Neuron (in vitro differentiated cells): ENCODE measurements around the gene PRKCI.

Source experiments
- H2AFZ ChIP-seq: one replicate; pipeline ENCODE4 v1.6.1; 2013; ENCODE audit warnings: low read depth, mild to moderate bottlenecking, inconsistent platforms, low read length, moderate library complexity
- H3K27me3 ChIP-seq: one replicate; pipeline ENCODE4 v1.6.1; 2013; ENCODE audit warnings: low read length; ENCODE audit not compliant: insufficient read depth
- H3K36me3 ChIP-seq: one replicate; pipeline ENCODE4 v1.6.1; 2013; ENCODE audit warnings: low read length; ENCODE audit not compliant: insufficient read depth
- H3K4me1 ChIP-seq: one replicate; pipeline ENCODE4 v1.6.1; 2013; ENCODE audit warnings: low read length; ENCODE audit not compliant: insufficient read depth
- H3K4me3 ChIP-seq: 2 replicates; pipeline ENCODE4 v1.5.1; 2013; ENCODE audit warnings: mild to moderate bottlenecking, low read length, moderate library complexity
- H3K9me3 ChIP-seq: one replicate; pipeline ENCODE4 v1.6.1; 2013; ENCODE audit warnings: low read length

PRKCI gene

GRCh38 chr3:170346481-170347392 lies 124.5 kb downstream of the PRKCI start:
- Histone ChIP-seq H3K4me3 (no peak overlapping the region), H2AFZ (no peak overlapping the region), H3K36me3 (no peaks in the 10 kb centered on the region), H3K9me3 (no peaks in the 10 kb centered on the region), H3K27me3 (no peaks in the 10 kb centered on the region), H3K4me1 (no peaks in the 10 kb centered on the region)

- peaks cover 16% of the 10 kb centered on the region for H3K4me1 ChIP-seq
- H3K36me3 ChIP-seq: no peaks in the 10 kb centered on the region
- no peak overlapping the region for H3K4me3 ChIP-seq
- H3K9me3 ChIP-seq: no peaks in the 10 kb centered on the region
- no peak overlapping the region for H2AFZ ChIP-seq
- H3K27me3 ChIP-seq: no peaks in the 10 kb centered on the region
Measured at GRCh38 chr3:170350515-170351413, 128.5 kb downstream of the PRKCI start.

- no peaks in the 10 kb centered on the region for H3K27me3 ChIP-seq
- no peak overlapping the region for H3K4me3 ChIP-seq
- H3K9me3 ChIP-seq: no peaks in the 10 kb centered on the region
- H2AFZ ChIP-seq: no peak overlapping the region
- no peaks in the 10 kb centered on the region for H3K36me3 ChIP-seq
- H3K4me1 ChIP-seq: peaks cover 20% of the 10 kb centered on the region
Measured at GRCh38 chr3:170352936-170353335, 130.7 kb downstream of the PRKCI start.

- Histone ChIP-seq H3K9me3 (no peaks in the 10 kb centered on the region), H3K27me3 (no peaks in the 10 kb centered on the region), H3K4me3 (no peak overlapping the region), H2AFZ (no peak overlapping the region), H3K4me1 (peaks cover 20% of the 10 kb centered on the region), H3K36me3 (no peaks in the 10 kb centered on the region)
Measured at GRCh38 chr3:170353485-170353884, 131.3 kb downstream of the PRKCI start.

DNA sequence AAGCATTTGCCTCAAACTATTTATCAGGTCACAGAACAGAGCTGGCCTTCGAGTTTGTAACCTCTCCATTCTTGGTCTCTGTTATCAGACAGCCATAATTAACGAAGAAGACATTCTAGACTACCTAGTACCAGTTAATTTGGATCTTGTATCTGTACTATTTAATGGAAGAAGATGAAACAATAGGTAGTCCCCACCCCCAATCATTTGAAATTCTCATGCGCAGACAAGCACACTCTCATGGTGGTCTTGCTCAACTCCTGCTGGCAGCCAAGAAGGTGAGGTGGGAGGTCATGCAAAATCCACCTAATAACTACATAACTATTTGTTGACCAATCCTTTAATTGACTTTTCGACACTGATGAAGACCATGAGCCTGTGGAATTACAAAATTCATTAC lies 132.5 kb downstream of the PRKCI start:
- Histone ChIP-seq H3K4me3 (no peak overlapping the region), H2AFZ (no peak overlapping the region), H3K4me1 (peaks cover 30% of the 10 kb centered on the region), H3K36me3 (peaks cover 2% of the 10 kb centered on the region), H3K27me3 (no peaks in the 10 kb centered on the region), H3K9me3 (no peaks in the 10 kb centered on the region)
